Astrocyte (in vitro differentiated cells and primary cell): Measurements from ENCODE around the gene KCNJ4. TPM values are rescaled to one million over a fixed set of nuclear protein-coding genes. Genes with fewer than 3 reads are reported as not detected.

Experiments used
- DNase-seq: peaks from one replicate; pipeline ENCODE4 v3.0.0-alpha.2; 2010; ENCODE audit warnings: low read depth
- FAIRE-seq: peaks from 2 replicates; lab custom pipeline; 2011; peaks lifted over from hg19 to GRCh38; lab: Jason Lieb, UNC
- H2AFZ ChIP-seq: 2 replicates; pipeline ENCODE4 v1.6.0; 2012; ENCODE audit warnings: low read depth, low read length, inconsistent platforms
- H3K27ac ChIP-seq: 2 replicates; pipeline ENCODE4 v1.5.1; 2011; ENCODE audit warnings: low read depth, low read length, inconsistent platforms
- H3K27me3 ChIP-seq: 2 replicates; pipeline ENCODE4 v1.6.0; 2011; ENCODE audit warnings: low read length, inconsistent platforms; ENCODE audit not compliant: insufficient read depth
- H3K36me3 ChIP-seq: 2 replicates; pipeline ENCODE4 v1.5.1; 2011; ENCODE audit warnings: low read length, inconsistent platforms; ENCODE audit not compliant: insufficient read depth
- H3K4me1 ChIP-seq: 2 replicates; pipeline ENCODE4 v1.5.1; 2011; ENCODE audit warnings: low read length, inconsistent platforms; ENCODE audit not compliant: insufficient read depth
- H3K4me2 ChIP-seq: 2 replicates; pipeline ENCODE4 v1.6.0; 2012; ENCODE audit warnings: low read length, inconsistent platforms
- H3K4me3 ChIP-seq: 2 replicates; pipeline ENCODE4 v1.5.1; 2011; ENCODE audit warnings: low read depth, mild to moderate bottlenecking, low read length, inconsistent platforms; ENCODE audit not compliant: insufficient read depth
- H3K79me2 ChIP-seq: 2 replicates; pipeline ENCODE4 v1.6.0; 2012; ENCODE audit warnings: mild to moderate bottlenecking, low read length, inconsistent platforms; ENCODE audit not compliant: insufficient read depth
- H3K9ac ChIP-seq: 2 replicates; pipeline ENCODE4 v1.6.0; 2012; ENCODE audit warnings: mild to moderate bottlenecking, low read length, inconsistent platforms
- H3K9me3 ChIP-seq: 2 replicates; pipeline ENCODE4 v1.5.1; 2012; ENCODE audit warnings: low read depth, mild to moderate bottlenecking, low read length, inconsistent platforms; ENCODE audit not compliant: insufficient read depth
- H4K20me1 ChIP-seq: 2 replicates; pipeline ENCODE4 v1.6.0; 2012; ENCODE audit warnings: low read length, inconsistent platforms; ENCODE audit not compliant: insufficient read depth
- H3K27ac Mint-ChIP-seq: one replicate; pipeline ENCODE4 v1.8.0; 2021; ENCODE audit warnings: mild to moderate bottlenecking, mixed read lengths; ENCODE audit not compliant: unreplicated experiment
- H3K27me3 Mint-ChIP-seq: one replicate; pipeline ENCODE4 v1.8.0; 2021; ENCODE audit warnings: low read depth, mixed read lengths; ENCODE audit not compliant: unreplicated experiment
- H3K36me3 Mint-ChIP-seq: one replicate; pipeline ENCODE4 v1.8.0; 2021; ENCODE audit warnings: low read depth, mixed read lengths; ENCODE audit not compliant: unreplicated experiment
- H3K4me1 Mint-ChIP-seq: one replicate; pipeline ENCODE4 v1.8.0; 2021; ENCODE audit warnings: low read depth, mixed read lengths; ENCODE audit not compliant: unreplicated experiment
- H3K4me3 Mint-ChIP-seq: one replicate; pipeline ENCODE4 v1.8.0; 2021; ENCODE audit warnings: mild to moderate bottlenecking, moderate library complexity, mixed read lengths; ENCODE audit not compliant: unreplicated experiment
- H3K9me3 Mint-ChIP-seq: one replicate; pipeline ENCODE4 v1.8.0; 2021; ENCODE audit warnings: mild to moderate bottlenecking, mixed read lengths; ENCODE audit not compliant: unreplicated experiment
- CTCF ChIP-seq: IDR thresholded peaks from 2 replicates; pipeline ENCODE4 v1.5.1; 2011; ENCODE audit warnings: low read depth, mild to moderate bottlenecking, inconsistent platforms, low read length, moderate library complexity; ENCODE audit not compliant: insufficient read depth
- EZH2 ChIP-seq: IDR thresholded peaks from 2 replicates; pipeline ENCODE4 v1.6.1; 2012; ENCODE audit warnings: mild to moderate bottlenecking, low read length, inconsistent platforms; ENCODE audit not compliant: insufficient read depth
- total RNA-seq: library from RNA; stranded (reverse); gene quantifications from 2 replicates; pipeline ENCODE4 v1.2.1, GENCODE V29; 2021

KCNJ4 gene
- total RNA-seq, 1 donor from 2014 or later = 0.30 TPM

GRCh38 chr22:38404419-38404818 lies 50.6 kb downstream of the KCNJ4 start:
- H3K9ac ChIP-seq = no peak overlapping the region
- Mint-ChIP-seq H3K9me3 (no peaks in the 10 kb centered on the region), H3K4me1 (no peaks in the 10 kb centered on the region), H3K4me3 (no peak overlapping the region), H3K36me3 (no peaks in the 10 kb centered on the region), H3K27me3 (peaks cover 4% of the 10 kb centered on the region), H3K27ac (no peak overlapping the region)
- H3K36me3 ChIP-seq = no peaks in the 10 kb centered on the region
- TF ChIP-seq CTCF (no peak), EZH2 (no peak)
- peaks cover 3% of the 10 kb centered on the region for H3K4me1 ChIP-seq
- H4K20me1 ChIP-seq = no peaks in the 10 kb centered on the region
- no peak overlapping the region for H3K27ac ChIP-seq
- H3K4me3 ChIP-seq = no peak overlapping the region
- H3K27me3 ChIP-seq = no peaks in the 10 kb centered on the region
- no peaks in the 10 kb centered on the region for H3K79me2 ChIP-seq
- peak overlapping the region; percentile 47 for H2AFZ ChIP-seq
- FAIRE-seq = no peak
- H3K9me3 ChIP-seq = no peaks in the 10 kb centered on the region
- no peak overlapping the region for H3K4me2 ChIP-seq
- no peak for DNase-seq

GRCh38 chr22:38403812-38404211 lies 51.2 kb downstream of the KCNJ4 start:
- no peaks in the 10 kb centered on the region for H3K36me3 ChIP-seq
- H3K4me2 ChIP-seq = peak overlapping the region; percentile 65
- H4K20me1 ChIP-seq = no peaks in the 10 kb centered on the region
- Mint-ChIP-seq H3K27me3 (peaks cover 4% of the 10 kb centered on the region), H3K36me3 (no peaks in the 10 kb centered on the region), H3K9me3 (no peaks in the 10 kb centered on the region), H3K4me1 (no peaks in the 10 kb centered on the region), H3K4me3 (no peak overlapping the region), H3K27ac (no peak overlapping the region)
- no peaks in the 10 kb centered on the region for H3K9me3 ChIP-seq
- H3K27ac ChIP-seq = no peak overlapping the region
- H3K4me3 ChIP-seq = no peak overlapping the region
- H3K79me2 ChIP-seq = no peaks in the 10 kb centered on the region
- H2AFZ ChIP-seq = peak overlapping the region; percentile 42
- no peak overlapping the region for H3K9ac ChIP-seq
- TF ChIP-seq CTCF (no peak), EZH2 (no peak)
- DNase-seq = peak; percentile 72
- no peaks in the 10 kb centered on the region for H3K27me3 ChIP-seq
- FAIRE-seq = no peak
- peaks cover 3% of the 10 kb centered on the region for H3K4me1 ChIP-seq

GRCh38 chr22:38402204-38402603 lies 52.8 kb downstream of the KCNJ4 start:
- peaks cover 3% of the 10 kb centered on the region for H3K4me1 ChIP-seq
- no peaks in the 10 kb centered on the region for H3K27me3 ChIP-seq
- Mint-ChIP-seq H3K27ac (no peak overlapping the region), H3K4me1 (no peaks in the 10 kb centered on the region), H3K9me3 (no peaks in the 10 kb centered on the region), H3K27me3 (peaks cover 4% of the 10 kb centered on the region), H3K4me3 (no peak overlapping the region), H3K36me3 (no peaks in the 10 kb centered on the region)
- H3K4me2 ChIP-seq = no peak overlapping the region
- no peaks in the 10 kb centered on the region for H3K9me3 ChIP-seq
- DNase-seq = no peak
- H2AFZ ChIP-seq = no peak overlapping the region
- H3K79me2 ChIP-seq = peaks cover 6% of the 10 kb centered on the region
- H3K9ac ChIP-seq = no peak overlapping the region
- no peak overlapping the region for H3K4me3 ChIP-seq
- no peak for FAIRE-seq
- no peaks in the 10 kb centered on the region for H3K36me3 ChIP-seq
- TF ChIP-seq CTCF (no peak), EZH2 (no peak)
- no peak overlapping the region for H3K27ac ChIP-seq
- H4K20me1 ChIP-seq = no peaks in the 10 kb centered on the region
